Measurements from ENCODE around the gene TUBA4A.
"Not testable (repeated sequence)": the region's sequence is repeated elsewhere in the genome, so short reads cannot be mapped to it uniquely, and the experiment has no call there.

The TUBA4A gene

GRCh38 chr2:219292616-219293015, 38.9 kb upstream of the TUBA4A start:
- no peaks in the 10 kb centered on the region for H3K27me3 ChIP-seq (replicated peaks; ENCODE audit: control insufficient read depth, insufficient read depth, low read length)
- H3K4me1 ChIP-seq (ENCODE audit: control insufficient read depth, insufficient read depth, low read length), result peaks cover 27% of the 10 kb centered on the region
- H3K4me3 ChIP-seq (ENCODE audit: low read length), result no peak overlapping the region
- no peaks in the 10 kb centered on the region for H3K9me3 ChIP-seq (ENCODE audit: control insufficient read depth, low read length)
- H3K36me3 ChIP-seq (ENCODE audit: control insufficient read depth, insufficient read depth, low read length, severe bottlenecking), result no peaks in the 10 kb centered on the region
- H3K9ac ChIP-seq (ENCODE audit: low read length), result no peak overlapping the region
- no peak for DNase-seq (ENCODE audit: low read depth)

GRCh38 chr2:219291910-219292490, 38.3 kb upstream of the TUBA4A start:
- DNase-seq (ENCODE audit: low read depth), result no peak
- Histone ChIP-seq H3K4me3 (ENCODE audit: low read length) (no peak overlapping the region), H3K9me3 (ENCODE audit: control insufficient read depth, low read length) (no peaks in the 10 kb centered on the region), H3K9ac (ENCODE audit: low read length) (no peak overlapping the region), H3K27me3 (replicated peaks; ENCODE audit: control insufficient read depth, insufficient read depth, low read length) (no peaks in the 10 kb centered on the region), H3K36me3 (ENCODE audit: control insufficient read depth, insufficient read depth, low read length, severe bottlenecking) (no peaks in the 10 kb centered on the region), H3K4me1 (ENCODE audit: control insufficient read depth, insufficient read depth, low read length) (peaks cover 28% of the 10 kb centered on the region)

DNA sequence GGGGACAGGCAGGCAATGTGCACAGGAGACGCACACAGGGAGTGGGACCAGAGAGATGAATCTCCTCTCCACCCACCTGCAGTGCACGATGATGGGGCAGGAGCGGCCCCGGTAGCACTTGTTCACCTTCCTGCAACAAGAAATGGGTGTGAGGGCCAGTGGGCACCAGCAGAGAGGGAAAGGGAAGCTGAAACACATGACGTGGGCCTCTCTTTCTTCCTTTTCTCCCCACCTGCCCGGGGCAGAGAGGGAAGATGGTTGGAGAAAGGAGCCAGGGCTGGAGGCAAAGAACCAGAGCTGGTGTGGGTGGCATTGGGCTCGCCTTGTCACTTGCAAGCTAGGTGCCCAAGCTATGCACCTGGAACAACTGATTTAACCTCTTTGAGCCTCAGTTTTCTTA, 37.7 kb upstream of the TUBA4A start:
- H3K9ac ChIP-seq (ENCODE audit: low read length), result no peak overlapping the region
- H3K27me3 ChIP-seq (replicated peaks; ENCODE audit: control insufficient read depth, insufficient read depth, low read length), result no peaks in the 10 kb centered on the region
- no peaks in the 10 kb centered on the region for H3K9me3 ChIP-seq (ENCODE audit: control insufficient read depth, low read length)
- H3K4me1 ChIP-seq (ENCODE audit: control insufficient read depth, insufficient read depth, low read length), result peaks cover 34% of the 10 kb centered on the region
- DNase-seq (ENCODE audit: low read depth), result no peak
- no peak overlapping the region for H3K4me3 ChIP-seq (ENCODE audit: low read length)
- H3K36me3 ChIP-seq (ENCODE audit: control insufficient read depth, insufficient read depth, low read length, severe bottlenecking), result no peaks in the 10 kb centered on the region

DNA sequence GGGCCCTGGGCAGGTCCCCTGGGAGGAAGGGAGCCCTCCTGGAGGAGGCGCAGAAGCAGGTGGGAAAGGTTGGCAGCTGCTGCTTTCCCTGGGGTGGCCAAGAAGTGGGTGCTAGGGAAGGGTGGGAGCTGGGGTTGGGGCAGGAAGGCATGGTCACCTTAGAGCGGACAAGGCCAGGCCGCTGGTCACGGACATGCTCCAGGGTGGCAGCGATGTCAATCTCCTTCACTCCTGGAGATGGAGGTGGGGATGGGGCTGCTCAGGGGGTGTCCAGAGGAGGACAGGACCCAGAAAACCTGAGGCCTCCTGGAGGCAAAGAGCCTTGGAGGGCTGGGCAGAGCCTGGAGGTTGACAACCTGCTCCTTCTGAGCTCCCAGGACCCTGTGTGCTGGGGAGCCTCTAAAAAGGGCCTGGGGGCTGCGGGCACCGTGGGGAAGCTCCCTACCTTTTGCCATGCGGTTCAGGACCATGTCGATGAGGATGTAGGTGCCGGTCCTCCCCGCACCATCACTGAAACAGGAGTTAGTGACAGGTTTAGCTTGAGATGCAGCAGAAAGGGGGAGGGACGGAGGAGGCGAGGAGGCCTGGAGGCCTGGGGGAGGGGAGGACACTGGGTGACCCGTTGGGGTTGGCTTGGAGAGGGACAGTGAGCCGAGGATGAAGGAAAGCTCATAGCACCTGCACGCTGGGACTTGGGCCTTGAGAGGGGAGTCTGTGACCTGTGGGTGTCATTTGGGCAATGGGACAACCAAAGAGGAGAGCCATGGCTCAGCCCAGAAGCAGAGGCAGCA, 36.9 kb upstream of the TUBA4A start:
- DNase-seq (ENCODE audit: low read depth), result no peak
- no peak overlapping the region for H3K9ac ChIP-seq (ENCODE audit: low read length)
- H3K36me3 ChIP-seq (ENCODE audit: control insufficient read depth, insufficient read depth, low read length, severe bottlenecking), result no peaks in the 10 kb centered on the region

DNA sequence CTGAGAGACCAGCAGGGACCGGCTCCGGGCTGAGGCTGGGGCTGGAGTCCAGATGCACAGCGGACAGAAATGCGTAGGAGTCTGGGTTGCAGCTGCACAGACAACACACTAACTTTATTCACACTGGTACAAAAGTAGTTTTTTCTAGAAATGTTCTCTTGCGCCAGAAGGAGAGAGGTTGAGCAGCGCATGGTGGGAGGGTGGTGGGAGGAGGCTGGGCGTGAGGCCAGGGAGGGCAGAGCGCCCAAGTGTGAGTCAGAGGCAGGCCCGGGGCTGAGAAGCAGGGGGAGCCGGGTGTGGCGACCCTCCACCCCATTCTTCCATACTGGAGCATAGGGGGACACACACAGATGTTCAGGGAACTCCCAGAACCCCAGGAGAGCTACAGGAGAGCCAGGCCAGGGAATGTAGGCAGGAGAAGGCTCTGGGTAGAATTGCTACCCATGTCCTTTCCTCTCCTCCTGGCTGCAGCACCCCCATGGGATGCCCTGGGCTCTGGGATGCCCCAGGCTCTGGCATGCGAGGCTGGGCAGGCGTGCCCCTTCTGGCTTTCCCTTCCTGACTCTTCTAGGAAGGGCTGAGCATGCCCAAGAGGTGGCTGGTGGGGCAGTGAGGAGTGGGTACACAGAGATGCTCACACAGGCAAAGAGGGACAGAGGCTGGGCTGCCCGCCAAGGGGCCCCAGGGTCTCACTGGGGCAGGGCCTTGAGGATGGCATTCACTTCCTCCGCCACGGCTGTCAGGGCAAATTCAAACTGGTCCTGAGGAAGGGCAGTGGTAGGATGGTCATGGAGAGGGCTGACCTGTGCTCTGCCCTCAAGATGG, 36.0 kb upstream of the TUBA4A start:
- Histone ChIP-seq H3K9me3 (ENCODE audit: control insufficient read depth, low read length) (no peaks in the 10 kb centered on the region), H3K36me3 (ENCODE audit: control insufficient read depth, insufficient read depth, low read length, severe bottlenecking) (peaks cover 3% of the 10 kb centered on the region), H3K9ac (ENCODE audit: low read length) (peak overlapping the region; percentile 73), H3K4me3 (ENCODE audit: low read length) (peak overlapping the region; percentile 48), H3K4me1 (ENCODE audit: control insufficient read depth, insufficient read depth, low read length) (peaks cover 37% of the 10 kb centered on the region), H3K27me3 (replicated peaks; ENCODE audit: control insufficient read depth, insufficient read depth, low read length) (no peaks in the 10 kb centered on the region)
- peak; percentile 94 for DNase-seq (ENCODE audit: low read depth)

More for the DNA sequence above, 36.9 kb upstream of the TUBA4A start:
- H3K4me1 ChIP-seq (ENCODE audit: control insufficient read depth, insufficient read depth, low read length), result peaks cover 39% of the 10 kb centered on the region
- no peaks in the 10 kb centered on the region for H3K27me3 ChIP-seq (replicated peaks; ENCODE audit: control insufficient read depth, insufficient read depth, low read length)
- H3K4me3 ChIP-seq (ENCODE audit: low read length), result no peak overlapping the region
- H3K9me3 ChIP-seq (ENCODE audit: control insufficient read depth, low read length), result no peaks in the 10 kb centered on the region

- H3K36me3 ChIP-seq (ENCODE audit: control insufficient read depth, insufficient read depth, low read length, severe bottlenecking), result peaks cover 8% of the 10 kb centered on the region
- H3K4me1 ChIP-seq (ENCODE audit: control insufficient read depth, insufficient read depth, low read length), result peaks cover 33% of the 10 kb centered on the region
- no peaks in the 10 kb centered on the region for H3K27me3 ChIP-seq (replicated peaks; ENCODE audit: control insufficient read depth, insufficient read depth, low read length)
- no peak for DNase-seq (ENCODE audit: low read depth)
- peak overlapping the region; percentile 48 for H3K4me3 ChIP-seq (ENCODE audit: low read length)
- H3K9me3 ChIP-seq (ENCODE audit: control insufficient read depth, low read length), result no peaks in the 10 kb centered on the region
- H3K9ac ChIP-seq (ENCODE audit: low read length), result peak overlapping the region; percentile 73
Observed at GRCh38 chr2:219289195-219289536, 35.4 kb upstream of the TUBA4A start.

GRCh38 chr2:219287580-219288265, 34.0 kb upstream of the TUBA4A start:
- peaks cover 21% of the 10 kb centered on the region for H3K36me3 ChIP-seq (ENCODE audit: control insufficient read depth, insufficient read depth, low read length, severe bottlenecking)
- peaks cover 27% of the 10 kb centered on the region for H3K4me1 ChIP-seq (ENCODE audit: control insufficient read depth, insufficient read depth, low read length)
- H3K27me3 ChIP-seq (replicated peaks; ENCODE audit: control insufficient read depth, insufficient read depth, low read length), result no peaks in the 10 kb centered on the region
- no peak for DNase-seq (ENCODE audit: low read depth)
- no peaks in the 10 kb centered on the region for H3K9me3 ChIP-seq (ENCODE audit: control insufficient read depth, low read length)
- H3K9ac ChIP-seq (ENCODE audit: low read length), result no peak overlapping the region
- no peak overlapping the region for H3K4me3 ChIP-seq (ENCODE audit: low read length)

DNA sequence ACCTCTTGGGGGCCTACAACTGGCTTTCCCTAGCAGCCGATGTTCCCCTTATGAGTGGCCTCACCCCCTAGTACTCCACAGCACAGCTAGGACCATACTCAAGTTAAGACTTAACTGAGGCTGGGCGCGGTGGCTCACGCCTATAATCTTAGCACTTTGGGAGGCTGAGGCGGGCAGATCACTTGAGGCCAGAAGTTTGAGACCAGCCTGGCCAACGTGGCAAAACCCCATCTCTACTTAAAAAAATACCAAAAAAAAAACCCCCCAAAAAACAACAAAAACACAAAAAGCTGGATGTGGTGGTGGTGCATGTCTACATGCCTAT, 33.4 kb upstream of the TUBA4A start:
- not testable (repeated sequence) for H3K4me3 ChIP-seq (ENCODE audit: low read length); H3K27me3 ChIP-seq (replicated peaks; ENCODE audit: control insufficient read depth, insufficient read depth, low read length); DNase-seq (ENCODE audit: low read depth); H3K9me3 ChIP-seq (ENCODE audit: control insufficient read depth, low read length)
- Histone ChIP-seq H3K4me1 (ENCODE audit: control insufficient read depth, insufficient read depth, low read length) (peaks cover 27% of the 10 kb centered on the region), H3K9ac (ENCODE audit: low read length) (peak overlapping the region; percentile 51), H3K36me3 (ENCODE audit: control insufficient read depth, insufficient read depth, low read length, severe bottlenecking) (peaks cover 27% of the 10 kb centered on the region)

DNA sequence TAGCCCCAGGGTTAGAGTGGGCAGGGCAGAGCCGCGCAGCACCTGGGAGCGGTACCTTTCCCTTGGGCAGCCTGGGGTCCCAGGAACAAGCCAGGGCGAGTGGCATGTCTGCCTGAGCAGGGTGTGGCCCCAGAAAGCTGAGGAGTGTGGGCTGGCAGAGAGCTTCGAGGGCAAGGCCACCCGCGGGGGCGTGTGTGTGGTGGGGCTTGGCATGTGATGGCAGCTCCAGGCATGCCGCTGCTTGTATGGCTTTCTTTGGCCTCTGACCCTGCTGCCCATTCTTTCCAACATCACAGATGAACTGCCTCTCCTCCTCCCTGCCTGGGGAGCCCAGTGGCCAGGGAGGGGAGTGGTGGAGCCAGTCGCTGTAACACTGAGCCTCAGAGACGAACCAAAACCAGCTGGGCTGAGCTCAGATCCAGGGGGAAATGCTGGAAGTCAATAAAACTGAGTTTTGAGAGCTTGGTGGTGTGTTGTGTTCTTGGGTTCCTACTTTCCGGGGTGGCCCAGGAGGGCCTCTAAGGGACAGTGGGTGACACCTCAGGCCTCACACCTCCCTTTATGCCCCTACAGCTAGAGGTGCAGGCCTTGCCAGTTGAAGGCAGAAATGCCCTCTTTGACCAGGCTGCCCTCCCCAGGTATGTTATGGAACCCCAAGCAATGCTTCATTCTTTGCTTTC, 32.9 kb upstream of the TUBA4A start:
- DNase-seq (ENCODE audit: low read depth), result peak; percentile 41
- Histone ChIP-seq H3K36me3 (ENCODE audit: control insufficient read depth, insufficient read depth, low read length, severe bottlenecking) (peaks cover 32% of the 10 kb centered on the region), H3K4me1 (ENCODE audit: control insufficient read depth, insufficient read depth, low read length) (peaks cover 27% of the 10 kb centered on the region), H3K27me3 (replicated peaks; ENCODE audit: control insufficient read depth, insufficient read depth, low read length) (no peaks in the 10 kb centered on the region), H3K9me3 (ENCODE audit: control insufficient read depth, low read length) (no peaks in the 10 kb centered on the region), H3K9ac (ENCODE audit: low read length) (peak overlapping the region; percentile 51), H3K4me3 (ENCODE audit: low read length) (no peak overlapping the region)

DNA sequence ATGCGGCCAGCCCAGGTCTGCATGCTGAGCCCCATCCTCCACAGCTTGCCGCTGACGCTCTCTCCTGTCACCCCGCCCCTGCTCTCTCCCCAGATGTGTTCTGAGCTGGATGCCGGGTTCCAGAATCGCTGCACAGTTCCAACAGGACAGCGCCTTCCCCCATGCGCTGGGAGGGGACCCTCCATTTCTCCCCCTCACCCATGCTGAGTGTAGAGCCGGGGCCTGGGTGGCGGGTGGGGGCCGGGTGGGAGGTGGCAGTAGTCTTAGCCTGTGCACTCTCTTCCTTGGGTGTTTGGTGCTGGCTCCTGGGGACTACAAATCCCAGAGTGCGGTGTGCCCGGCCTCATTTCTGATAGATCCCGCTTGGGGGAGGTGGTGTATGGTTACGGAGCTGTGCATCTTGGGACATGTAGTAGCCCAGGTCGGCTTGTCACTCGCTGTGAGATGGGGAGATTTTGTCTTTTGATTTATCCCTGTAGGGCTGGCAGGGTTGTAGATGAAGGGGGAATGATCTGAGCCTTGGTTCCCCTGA, 32.2 kb upstream of the TUBA4A start:
- peak overlapping the region; percentile 51 for H3K9ac ChIP-seq (ENCODE audit: low read length)
- peaks cover 27% of the 10 kb centered on the region for H3K4me1 ChIP-seq (ENCODE audit: control insufficient read depth, insufficient read depth, low read length)
- no peaks in the 10 kb centered on the region for H3K27me3 ChIP-seq (replicated peaks; ENCODE audit: control insufficient read depth, insufficient read depth, low read length)
- peak; percentile 49 for DNase-seq (ENCODE audit: low read depth)
- H3K36me3 ChIP-seq (ENCODE audit: control insufficient read depth, insufficient read depth, low read length, severe bottlenecking), result peaks cover 38% of the 10 kb centered on the region
- no peaks in the 10 kb centered on the region for H3K9me3 ChIP-seq (ENCODE audit: control insufficient read depth, low read length)
- no peak overlapping the region for H3K4me3 ChIP-seq (ENCODE audit: low read length)

Data from adipocyte (in vitro differentiated cells).